Activated CD4-positive, alpha-beta memory T cell treated with anti-CD3 and anti-CD28 coated beads, Interleukin-2, amount 10 ng/mL, durations not matched to agents 7 days and 5 days (primary cell): Measurements from ENCODE around the gene NT5DC3. TPM values are rescaled to one million over a fixed set of nuclear protein-coding genes. Genes with fewer than 3 reads are reported as not detected.
A peak's percentile ranks its signal among the peaks of the same experiment; 100 is the strongest.

Experiments
- CTCF ChIA-PET: fragments of 350-600 bp; sonication (Branson Sonifier 250); formaldehyde crosslinking; loops from one replicate; lab custom pipeline; 2021; ENCODE audit warnings: antibody characterized with exemption, inconsistent platforms; lab: Charles Lee
- POLR2A ChIA-PET: fragments of 350-600 bp; sonication (Branson Sonifier 250); formaldehyde crosslinking; loops from one replicate; lab custom pipeline; 2021; ENCODE audit warnings: antibody characterized with exemption; lab: Charles Lee
- DNase-seq: peaks from one replicate; pipeline ENCODE4 v3.0.0-alpha.2; 2020
- H3K27ac Mint-ChIP-seq: one replicate; pipeline ENCODE4 v1.8.0; 2021; ENCODE audit warnings: mild to moderate bottlenecking, mixed read lengths
- H3K27me3 Mint-ChIP-seq: one replicate; pipeline ENCODE4 v1.8.0; 2021; ENCODE audit warnings: mixed read lengths
- H3K36me3 Mint-ChIP-seq: one replicate; pipeline ENCODE4 v1.8.0; 2021; ENCODE audit warnings: low read depth, mixed read lengths
- H3K4me1 Mint-ChIP-seq: one replicate; pipeline ENCODE4 v1.8.0; 2021; ENCODE audit warnings: mixed read lengths
- H3K4me3 Mint-ChIP-seq: one replicate; pipeline ENCODE4 v1.8.0; 2021; ENCODE audit warnings: mild to moderate bottlenecking, mixed read lengths
- H3K9me3 Mint-ChIP-seq: one replicate; pipeline ENCODE4 v1.8.0; 2021; ENCODE audit warnings: mixed read lengths
- total RNA-seq, 2 experiments: library from RNA; stranded (reverse); gene quantifications; one replicate each; pipeline ENCODE4 v1.2.3, GENCODE V29; 2021

NT5DC3 gene
- total RNA-seq, 2 experiments from 2014 or later = 3.2 to 3.4 TPM

GRCh38 chr12:103852498-103852997 lies 11.5 kb upstream of the NT5DC3 start:
- no peaks in the 10 kb centered on the region for H3K36me3 Mint-ChIP-seq
- no peak for DNase-seq
- H3K9me3 Mint-ChIP-seq = no peaks in the 10 kb centered on the region
- peaks cover 9% of the 10 kb centered on the region for H3K27me3 Mint-ChIP-seq
- H3K4me3 Mint-ChIP-seq = no peak overlapping the region
- H3K27ac Mint-ChIP-seq = no peak overlapping the region
- H3K4me1 Mint-ChIP-seq = no peaks in the 10 kb centered on the region
- POLR2A ChIA-PET = interaction anchor here (1.0 kb wide), 1 partner anchor 11 kb away, joined by 3 read pairs; no protein-coding TSS in a partner anchor
- CTCF ChIA-PET = no interaction called here

- no peak for DNase-seq
- H3K4me1 Mint-ChIP-seq = no peaks in the 10 kb centered on the region
- no peaks in the 10 kb centered on the region for H3K36me3 Mint-ChIP-seq
- no peak overlapping the region for H3K4me3 Mint-ChIP-seq
- POLR2A ChIA-PET = no interaction called here
- CTCF ChIA-PET = no interaction called here
- H3K9me3 Mint-ChIP-seq = no peaks in the 10 kb centered on the region
- peaks cover 12% of the 10 kb centered on the region for H3K27me3 Mint-ChIP-seq
- no peak overlapping the region for H3K27ac Mint-ChIP-seq
Observed at GRCh38 chr12:103851127-103851526, 10.1 kb upstream of the NT5DC3 start.

- Mint-ChIP-seq H3K27me3 (peaks cover 12% of the 10 kb centered on the region), H3K27ac (no peak overlapping the region), H3K4me3 (no peak overlapping the region), H3K9me3 (no peaks in the 10 kb centered on the region), H3K4me1 (no peaks in the 10 kb centered on the region), H3K36me3 (no peaks in the 10 kb centered on the region)
- DNase-seq = no peak
- POLR2A ChIA-PET = no interaction called here
- CTCF ChIA-PET = interaction anchor here (0.8 kb wide), 1 partner anchor 197 kb away, joined by 3 read pairs; no protein-coding TSS in a partner anchor
Observed at GRCh38 chr12:103850429-103850828, 9.4 kb upstream of the NT5DC3 start.

- Mint-ChIP-seq H3K9me3 (no peaks in the 10 kb centered on the region), H3K4me3 (no peak overlapping the region), H3K36me3 (no peaks in the 10 kb centered on the region), H3K27ac (no peak overlapping the region), H3K27me3 (peaks cover 25% of the 10 kb centered on the region), H3K4me1 (no peaks in the 10 kb centered on the region)
- POLR2A ChIA-PET = no interaction called here
- CTCF ChIA-PET = no interaction called here
- no peak for DNase-seq
Observed at GRCh38 chr12:103848917-103849491, 8.0 kb upstream of the NT5DC3 start.

- POLR2A ChIA-PET = no interaction called here
- CTCF ChIA-PET = no interaction called here
- DNase-seq = no peak
- H3K4me3 Mint-ChIP-seq = no peak overlapping the region
- H3K36me3 Mint-ChIP-seq = no peaks in the 10 kb centered on the region
- no peak overlapping the region for H3K27ac Mint-ChIP-seq
- H3K9me3 Mint-ChIP-seq = no peaks in the 10 kb centered on the region
- no peaks in the 10 kb centered on the region for H3K4me1 Mint-ChIP-seq
- H3K27me3 Mint-ChIP-seq = peaks cover 26% of the 10 kb centered on the region
Observed at GRCh38 chr12:103848143-103848542, 7.1 kb upstream of the NT5DC3 start.

GRCh38 chr12:103846415-103846814 lies 5.4 kb upstream of the NT5DC3 start:
- no peaks in the 10 kb centered on the region for H3K9me3 Mint-ChIP-seq
- peaks cover 8% of the 10 kb centered on the region for H3K4me1 Mint-ChIP-seq
- no peak for DNase-seq
- no peak overlapping the region for H3K4me3 Mint-ChIP-seq
- H3K36me3 Mint-ChIP-seq = no peaks in the 10 kb centered on the region
- no peak overlapping the region for H3K27ac Mint-ChIP-seq
- CTCF ChIA-PET = no interaction called here
- peaks cover 31% of the 10 kb centered on the region for H3K27me3 Mint-ChIP-seq
- POLR2A ChIA-PET = no interaction called here

GRCh38 chr12:103844305-103844704 lies 3.3 kb upstream of the NT5DC3 start:
- peaks cover 27% of the 10 kb centered on the region for H3K27me3 Mint-ChIP-seq
- H3K36me3 Mint-ChIP-seq = no peaks in the 10 kb centered on the region
- peaks cover 18% of the 10 kb centered on the region for H3K4me1 Mint-ChIP-seq
- no peak for DNase-seq
- CTCF ChIA-PET = no interaction called here
- H3K27ac Mint-ChIP-seq = no peak overlapping the region
- no peak overlapping the region for H3K4me3 Mint-ChIP-seq
- POLR2A ChIA-PET = no interaction called here
- no peaks in the 10 kb centered on the region for H3K9me3 Mint-ChIP-seq

GRCh38 chr12:103841690-103842584 lies 903 bp upstream of the NT5DC3 start:
- H3K4me3 Mint-ChIP-seq = peak overlapping the region; percentile 78
- peak; percentile 58 for DNase-seq
- CTCF ChIA-PET = interaction anchor here (1.2 kb wide), 1 partner anchor 80 kb away, joined by 5 read pairs; no protein-coding TSS in a partner anchor
- no peaks in the 10 kb centered on the region for H3K9me3 Mint-ChIP-seq
- peaks cover 18% of the 10 kb centered on the region for H3K4me1 Mint-ChIP-seq
- peaks cover 2% of the 10 kb centered on the region for H3K36me3 Mint-ChIP-seq
- H3K27ac Mint-ChIP-seq = no peak overlapping the region
- H3K27me3 Mint-ChIP-seq = peaks cover 24% of the 10 kb centered on the region
- POLR2A ChIA-PET = interaction anchor here (0.7 to 2.3 kb wide), 8 partner anchors 10 to 296 kb away, joined by 3 to 16 read pairs (median 5); partner anchors contain the start of genes HCFC2, HSP90B1, NFYB and TDG

GRCh38 chr12:103840462-103840875 lies 565 bp downstream of the NT5DC3 start:
- peak overlapping the region; percentile 78 for H3K4me3 Mint-ChIP-seq
- DNase-seq = peak; percentile 28
- ChIA-PET POLR2A (interaction anchor here (1.3 to 2.3 kb wide), 5 partner anchors 49 to 223 kb away, joined by 3 to 16 read pairs (median 6); partner anchors contain the start of genes HCFC2, HSP90B1 and TDG), CTCF (no interaction called here)
- H3K4me1 Mint-ChIP-seq = peaks cover 18% of the 10 kb centered on the region
- peaks cover 22% of the 10 kb centered on the region for H3K27me3 Mint-ChIP-seq
- peaks cover 2% of the 10 kb centered on the region for H3K36me3 Mint-ChIP-seq
- H3K9me3 Mint-ChIP-seq = no peaks in the 10 kb centered on the region
- no peak overlapping the region for H3K27ac Mint-ChIP-seq

- ChIA-PET POLR2A (interaction anchor here (2.3 kb wide), 1 partner anchor 50 kb away, joined by 6 read pairs; no protein-coding TSS in a partner anchor), CTCF (no interaction called here)
- Mint-ChIP-seq H3K4me3 (peak overlapping the region; percentile 78), H3K27me3 (peaks cover 16% of the 10 kb centered on the region), H3K9me3 (no peaks in the 10 kb centered on the region), H3K4me1 (peaks cover 18% of the 10 kb centered on the region), H3K27ac (no peak overlapping the region), H3K36me3 (peaks cover 2% of the 10 kb centered on the region)
- no peak for DNase-seq
Observed at GRCh38 chr12:103839609-103840461, 1.2 kb downstream of the NT5DC3 start.

- ChIA-PET CTCF (no interaction called here), POLR2A (no interaction called here)
- Mint-ChIP-seq H3K27me3 (peaks cover 9% of the 10 kb centered on the region), H3K4me1 (peaks cover 18% of the 10 kb centered on the region), H3K4me3 (no peak overlapping the region), H3K27ac (no peak overlapping the region), H3K36me3 (peaks cover 2% of the 10 kb centered on the region), H3K9me3 (no peaks in the 10 kb centered on the region)
- no peak for DNase-seq
Observed at GRCh38 chr12:103839103-103839502, 1.9 kb downstream of the NT5DC3 start.

- no peaks in the 10 kb centered on the region for H3K9me3 Mint-ChIP-seq
- peaks cover 5% of the 10 kb centered on the region for H3K27me3 Mint-ChIP-seq
- peaks cover 2% of the 10 kb centered on the region for H3K36me3 Mint-ChIP-seq
- DNase-seq = no peak
- H3K4me1 Mint-ChIP-seq = peaks cover 18% of the 10 kb centered on the region
- H3K4me3 Mint-ChIP-seq = no peak overlapping the region
- POLR2A ChIA-PET = no interaction called here
- H3K27ac Mint-ChIP-seq = no peak overlapping the region
- CTCF ChIA-PET = no interaction called here
Observed at GRCh38 chr12:103838254-103838914, 2.6 kb downstream of the NT5DC3 start.
